Cerebellar cortex (tissue), 1 donor: ENCODE measurements around the gene IL12RB2.
"Not testable (repeated sequence)": the region's sequence is repeated elsewhere in the genome, so short reads cannot be mapped to it uniquely, and the experiment has no call there.

Source experiments
- DNase-seq: peaks from one replicate; pipeline ENCODE4 v3.0.0-alpha.2; 2015; ENCODE audit warnings: low spot score

Gene IL12RB2

GRCh38 chr1:67431156-67431765 is 123.6 kb downstream of the IL12RB2 start:
- no peak for DNase-seq

GRCh38 chr1:67431869-67432578 is 124.4 kb downstream of the IL12RB2 start:
- DNase-seq, result no peak

GRCh38 chr1:67432745-67433144 is 125.1 kb downstream of the IL12RB2 start:
- DNase-seq, result no peak

GRCh38 chr1:67433837-67434236 is 126.2 kb downstream of the IL12RB2 start:
- no peak for DNase-seq

- no peak for DNase-seq
These were observed 126.8 kb downstream of the IL12RB2 start for GRCh38 chr1:67434491-67434890.

- no peak for DNase-seq
These were observed 128.9 kb downstream of the IL12RB2 start for GRCh38 chr1:67436511-67437055.

- DNase-seq, result no peak
These were observed 130.3 kb downstream of the IL12RB2 start for GRCh38 chr1:67437961-67438360.

- DNase-seq, result peak; percentile 47
These were observed 131.8 kb downstream of the IL12RB2 start for GRCh38 chr1:67439277-67440029.

GRCh38 chr1:67440339-67440738 is 132.7 kb downstream of the IL12RB2 start:
- no peak for DNase-seq

GRCh38 chr1:67441183-67441582 is 133.5 kb downstream of the IL12RB2 start:
- no peak for DNase-seq

GRCh38 chr1:67441739-67442281 is 134.1 kb downstream of the IL12RB2 start:
- no peak for DNase-seq

- DNase-seq, result not testable (repeated sequence)
These were observed 138.3 kb downstream of the IL12RB2 start for GRCh38 chr1:67446014-67446413.
